T-helper 9 cell (primary cell): Measurements from ENCODE around the gene AGAP9.
"Not testable (repeated sequence)": the region's sequence is repeated elsewhere in the genome, so short reads cannot be mapped to it uniquely, and the experiment has no call there.

Source experiments
- DNase-seq: peaks from one replicate; pipeline ENCODE4 v3.0.0-alpha.2; 2020

Gene AGAP9

GRCh38 chr10:47456079-47456785, 67.2 kb downstream of the AGAP9 start:
- no peak for DNase-seq

- not testable (repeated sequence) for DNase-seq
These were observed 67.9 kb downstream of the AGAP9 start for GRCh38 chr10:47455350-47456078.

- DNase-seq: no peak
These were observed 68.7 kb downstream of the AGAP9 start for GRCh38 chr10:47454780-47455058.

GRCh38 chr10:47454008-47454779, 69.2 kb downstream of the AGAP9 start:
- DNase-seq: no peak

GRCh38 chr10:47453141-47454007, 70.1 kb downstream of the AGAP9 start:
- DNase-seq: no peak

GRCh38 chr10:47452495-47453140, 70.8 kb downstream of the AGAP9 start:
- DNase-seq: no peak

GRCh38 chr10:47451998-47452494, 71.4 kb downstream of the AGAP9 start:
- DNase-seq: no peak
